HG03460 (cell line): ENCODE results near the gene TNFRSF18.
"Not testable (repeated sequence)": the region's sequence is repeated elsewhere in the genome, so short reads cannot be mapped to it uniquely, and the experiment has no call there.

ENCODE experiments used
- ATAC-seq: cut with Tn5 transposase; IDR thresholded peaks from one replicate; pipeline ENCODE4 v1.9.1; 2021; ENCODE audit not compliant: unreplicated experiment

TNFRSF18 gene

GRCh38 chr1:1199141-1199960, 7.0 kb downstream of the TNFRSF18 start:
- ATAC-seq: no peak

- ATAC-seq: no peak
These were observed 7.8 kb downstream of the TNFRSF18 start for GRCh38 chr1:1198423-1199140.

GRCh38 chr1:1197551-1198422, 8.6 kb downstream of the TNFRSF18 start:
- ATAC-seq: no peak

GRCh38 chr1:1197188-1197500, 9.2 kb downstream of the TNFRSF18 start:
- ATAC-seq: no peak

GRCh38 chr1:1196431-1197187, 9.8 kb downstream of the TNFRSF18 start:
- no peak for ATAC-seq

- ATAC-seq: not testable (repeated sequence)
These were observed 10.7 kb downstream of the TNFRSF18 start for GRCh38 chr1:1195726-1196125.

GRCh38 chr1:1194723-1195122, 11.7 kb downstream of the TNFRSF18 start:
- ATAC-seq: no peak

- no peak for ATAC-seq
These were observed 14.7 kb downstream of the TNFRSF18 start for GRCh38 chr1:1191734-1192133.

- ATAC-seq: no peak
These were observed 17.3 kb downstream of the TNFRSF18 start for GRCh38 chr1:1189111-1189510.

GRCh38 chr1:1187938-1188337, 18.5 kb downstream of the TNFRSF18 start:
- no peak for ATAC-seq

GRCh38 chr1:1185101-1185765, 21.2 kb downstream of the TNFRSF18 start:
- ATAC-seq: no peak

- ATAC-seq: no peak
These were observed 22.3 kb downstream of the TNFRSF18 start for GRCh38 chr1:1183833-1184775.

- no peak for ATAC-seq
These were observed 23.1 kb downstream of the TNFRSF18 start for GRCh38 chr1:1183221-1183747.

GRCh38 chr1:1182491-1183220, 23.7 kb downstream of the TNFRSF18 start:
- no peak for ATAC-seq

- ATAC-seq: no peak
These were observed 24.4 kb downstream of the TNFRSF18 start for GRCh38 chr1:1181938-1182410.

GRCh38 chr1:1181129-1181937, 25.1 kb downstream of the TNFRSF18 start:
- no peak for ATAC-seq
